T-helper 2 cell treated with Interferon-gamma antibody and Interleukin-4, amounts not matched to agents 5 μg/mL and 100 μg/mL, for 36 hours (primary cell): ENCODE data around the gene C10orf143.

Source experiments
- DNase-seq: peaks from one replicate; pipeline ENCODE4 v3.0.0; 2021; ENCODE audit warnings: low spot score
- H3K27ac Mint-ChIP-seq: one replicate; pipeline ENCODE4 v1.8.0; 2021; ENCODE audit warnings: mild to moderate bottlenecking, mixed read lengths
- H3K27me3 Mint-ChIP-seq: one replicate; pipeline ENCODE4 v1.8.0; 2021; ENCODE audit warnings: low read depth, mixed read lengths
- H3K36me3 Mint-ChIP-seq: one replicate; pipeline ENCODE4 v1.8.0; 2021; ENCODE audit warnings: low read depth, mixed read lengths
- H3K4me1 Mint-ChIP-seq: one replicate; pipeline ENCODE4 v1.8.0; 2021; ENCODE audit warnings: low read depth, mixed read lengths
- H3K4me3 Mint-ChIP-seq: one replicate; pipeline ENCODE4 v1.8.0; 2022; ENCODE audit warnings: mild to moderate bottlenecking, moderate library complexity, mixed read lengths
- H3K9me3 Mint-ChIP-seq: one replicate; pipeline ENCODE4 v1.8.0; 2021; ENCODE audit warnings: mixed read lengths

The C10orf143 gene

GRCh38 chr10:130016095-130016494 lies 94.5 kb downstream of the C10orf143 start:
- no peak for DNase-seq
- H3K36me3 Mint-ChIP-seq: no peaks in the 10 kb centered on the region
- no peak overlapping the region for H3K4me3 Mint-ChIP-seq
- H3K27me3 Mint-ChIP-seq: no peaks in the 10 kb centered on the region
- no peak overlapping the region for H3K27ac Mint-ChIP-seq
- H3K9me3 Mint-ChIP-seq: no peaks in the 10 kb centered on the region
- peaks cover 5% of the 10 kb centered on the region for H3K4me1 Mint-ChIP-seq

GRCh38 chr10:130015075-130015695 lies 95.4 kb downstream of the C10orf143 start:
- Mint-ChIP-seq H3K9me3 (no peaks in the 10 kb centered on the region), H3K4me1 (peaks cover 5% of the 10 kb centered on the region), H3K4me3 (no peak overlapping the region), H3K27ac (no peak overlapping the region), H3K27me3 (no peaks in the 10 kb centered on the region), H3K36me3 (no peaks in the 10 kb centered on the region)
- DNase-seq: peak; percentile 0

- H3K4me1 Mint-ChIP-seq: peaks cover 5% of the 10 kb centered on the region
- H3K4me3 Mint-ChIP-seq: no peak overlapping the region
- no peaks in the 10 kb centered on the region for H3K36me3 Mint-ChIP-seq
- peak; percentile 1 for DNase-seq
- H3K27me3 Mint-ChIP-seq: no peaks in the 10 kb centered on the region
- no peaks in the 10 kb centered on the region for H3K9me3 Mint-ChIP-seq
- H3K27ac Mint-ChIP-seq: no peak overlapping the region
These were observed 96.2 kb downstream of the C10orf143 start for GRCh38 chr10:130014263-130015074.
